OCI-LY3 (cell line): Measurements from ENCODE around the gene SEC16B.

Experiments
- H2AFZ ChIP-seq: fragments of 200-600, 300-600 bp; shearing (Covaris generic); 2 replicates; pipeline ENCODE4 v1.6.0; 2014; ENCODE audit warnings: antibody characterized with exemption, low read depth, low read length
- H3K27ac ChIP-seq: fragments of 200-600, 300-600 bp; sonication (generic); 2 replicates; pipeline ENCODE4 v1.5.1; 2014; ENCODE audit warnings: mild to moderate bottlenecking, low read length, moderate library complexity, mixed read lengths
- H3K27me3 ChIP-seq: fragments of 200-600, 300-600 bp; sonication (generic); 2 replicates; pipeline ENCODE4 v1.6.1; 2014; ENCODE audit warnings: low read depth, low read length, mixed read lengths
- H3K36me3 ChIP-seq: fragments of 200-600, 300-600 bp; sonication (generic); replicated peaks from 2 replicates; pipeline ENCODE3; 2014; ENCODE audit warnings: low read depth, low read length, mixed read lengths
- H3K4me1 ChIP-seq: fragments of 300-600, 200-600 bp; sonication (generic); 2 replicates; pipeline ENCODE4 v1.6.1; 2014; ENCODE audit warnings: low read length, mixed read lengths
- H3K4me2 ChIP-seq: fragments of 200-600, 300-600 bp; sonication (generic); 2 replicates; pipeline ENCODE4 v1.6.1; 2014; ENCODE audit warnings: low read length, mixed read lengths
- H3K4me3 ChIP-seq: fragments of 300-600, 200-600 bp; sonication (generic); 2 replicates; pipeline ENCODE4 v1.5.1; 2014; ENCODE audit warnings: antibody characterized with exemption, mild to moderate bottlenecking, low read length, moderate library complexity
- H3K79me2 ChIP-seq: fragments of 300-600, 200-600 bp; shearing (Covaris generic); 2 replicates; pipeline ENCODE4 v1.6.1; 2014; ENCODE audit warnings: mild to moderate bottlenecking, low read length, mixed read lengths
- H3K9ac ChIP-seq: fragments of 300-600, 200-600 bp; shearing (Covaris generic); 2 replicates; pipeline ENCODE4 v1.6.0; 2014; ENCODE audit warnings: mild to moderate bottlenecking, low read length, moderate library complexity
- H3K9me3 ChIP-seq: fragments of 200-600, 300-600 bp; shearing (Covaris generic); 2 replicates; pipeline ENCODE4 v1.6.1; 2014; ENCODE audit warnings: low read length, mixed read lengths; ENCODE audit not compliant: insufficient read depth
- H4K20me1 ChIP-seq: fragments of 200-600, 300-600 bp; sonication (generic); 2 replicates; pipeline ENCODE4 v1.6.1; 2016; ENCODE audit warnings: low read length, mixed read lengths; ENCODE audit not compliant: insufficient read depth
- CTCF ChIP-seq: fragments of 200-600, 300-600 bp; sonication (generic); IDR thresholded peaks from 2 replicates; pipeline ENCODE4 v1.5.1; 2014; ENCODE audit warnings: antibody characterized with exemption, low read length, low read depth
- EZH2phosphoT487 ChIP-seq: fragments of 200-600 bp; shearing (Covaris generic); IDR thresholded peaks from 2 replicates; pipeline ENCODE4 v1.6.1; 2018; ENCODE audit warnings: antibody characterized with exemption, mixed run types, low read depth

SEC16B gene

DNA sequence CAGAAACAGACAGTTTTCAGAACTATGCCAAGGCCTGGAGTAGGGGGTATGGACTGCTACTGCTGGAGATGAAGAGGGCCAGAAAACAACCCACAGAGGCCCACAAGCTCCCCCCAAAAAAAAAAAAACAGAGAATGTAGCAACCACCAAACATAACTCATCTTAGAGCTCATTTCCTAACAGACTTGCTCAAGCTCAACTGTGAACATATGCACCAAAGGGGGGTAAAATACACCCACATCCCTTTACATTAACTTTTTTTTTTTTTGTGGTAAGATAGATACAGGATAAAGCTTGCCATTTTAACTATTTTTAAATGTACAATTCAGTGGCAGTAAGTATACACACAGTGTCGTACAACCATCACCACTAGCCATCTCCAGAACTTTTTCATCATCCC is 36.0 kb downstream of the SEC16B start:
- Histone ChIP-seq H4K20me1 (no peaks in the 10 kb centered on the region), H3K4me3 (no peak overlapping the region), H3K4me1 (no peaks in the 10 kb centered on the region), H3K79me2 (no peaks in the 10 kb centered on the region), H3K9ac (no peak overlapping the region), H3K27ac (no peak overlapping the region), H3K4me2 (no peak overlapping the region), H3K27me3 (peaks cover 34% of the 10 kb centered on the region), H3K36me3 (no peaks in the 10 kb centered on the region), H2AFZ (no peak overlapping the region), H3K9me3 (no peaks in the 10 kb centered on the region)
- TF ChIP-seq CTCF: no peak
- TF ChIP-seq EZH2phosphoT487: no peak

DNA sequence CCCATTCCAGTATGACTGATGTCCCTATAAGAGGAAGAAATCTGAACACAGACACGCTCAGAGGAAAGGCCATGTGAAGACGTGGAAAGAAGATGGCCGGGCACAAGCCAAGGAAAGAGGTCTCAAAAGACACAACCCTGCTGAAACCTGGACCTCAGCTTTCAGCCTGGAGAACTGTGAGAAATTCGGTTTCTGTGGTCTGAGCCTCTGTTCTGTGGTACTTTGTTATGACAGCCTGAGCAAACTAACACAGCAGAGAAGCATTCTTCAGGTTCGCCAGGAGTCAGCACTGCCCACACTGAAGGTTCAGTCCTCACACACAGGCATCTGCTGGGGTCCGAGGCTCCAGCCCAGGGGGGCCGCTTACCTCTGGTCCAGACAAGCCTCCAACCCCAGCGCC is 37.7 kb downstream of the SEC16B start:
- TF ChIP-seq EZH2phosphoT487: no peak
- no peak for TF ChIP-seq CTCF
- Histone ChIP-seq H3K36me3 (no peaks in the 10 kb centered on the region), H3K4me3 (no peak overlapping the region), H3K4me2 (no peak overlapping the region), H3K9me3 (no peaks in the 10 kb centered on the region), H3K27me3 (peaks cover 28% of the 10 kb centered on the region), H3K4me1 (no peaks in the 10 kb centered on the region), H3K79me2 (no peaks in the 10 kb centered on the region), H3K9ac (no peak overlapping the region), H3K27ac (no peak overlapping the region), H2AFZ (no peak overlapping the region), H4K20me1 (no peaks in the 10 kb centered on the region)

DNA sequence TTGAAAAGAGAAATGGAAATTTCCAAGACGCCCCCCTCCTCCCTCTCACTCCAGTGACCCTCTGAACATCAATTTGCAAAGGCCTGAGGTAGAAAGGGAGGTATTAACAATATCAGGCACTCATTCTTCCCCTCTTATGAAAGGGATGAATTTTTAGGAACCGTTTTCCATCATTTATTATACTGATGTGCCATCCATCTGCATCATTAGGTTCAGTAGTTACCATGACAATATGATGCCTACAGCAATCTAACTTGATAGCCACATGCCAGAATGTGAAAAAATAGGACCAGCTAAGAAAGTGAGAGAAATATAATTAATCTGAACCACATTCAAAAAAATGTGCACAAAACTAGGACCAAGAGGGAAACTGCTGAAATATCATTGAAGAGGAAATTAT is 40.9 kb downstream of the SEC16B start:
- no peak overlapping the region for H3K9ac ChIP-seq
- no peak overlapping the region for H3K4me2 ChIP-seq
- H4K20me1 ChIP-seq: no peaks in the 10 kb centered on the region
- H3K36me3 ChIP-seq: no peaks in the 10 kb centered on the region
- H3K27me3 ChIP-seq: peaks cover 5% of the 10 kb centered on the region; the same call in 1 of the 2 replicates
- H3K79me2 ChIP-seq: no peaks in the 10 kb centered on the region
- H3K4me3 ChIP-seq: no peak overlapping the region
- no peaks in the 10 kb centered on the region for H3K9me3 ChIP-seq
- TF ChIP-seq CTCF: no peak
- no peaks in the 10 kb centered on the region for H3K4me1 ChIP-seq
- H3K27ac ChIP-seq: no peak overlapping the region
- H2AFZ ChIP-seq: no peak overlapping the region

DNA sequence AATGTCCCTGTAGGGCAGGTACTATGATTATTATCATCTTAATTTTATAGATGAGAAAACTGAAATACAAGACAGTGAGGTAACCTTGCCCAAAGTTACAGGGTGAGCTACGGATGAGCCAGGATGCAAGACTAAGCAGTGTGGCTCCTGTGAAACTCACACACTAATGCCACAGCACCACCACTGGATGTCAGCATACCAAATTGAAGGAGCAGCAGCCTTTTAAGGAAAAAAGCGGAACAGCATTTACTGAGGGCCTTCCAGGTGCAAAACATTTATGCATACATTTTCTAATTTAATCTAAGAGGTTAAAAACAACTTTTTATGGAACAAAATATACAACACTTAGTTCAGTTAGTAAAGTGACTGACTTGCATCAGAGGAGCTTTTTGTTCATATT is 41.7 kb downstream of the SEC16B start:
- no peak overlapping the region for H3K9ac ChIP-seq
- H2AFZ ChIP-seq: no peak overlapping the region
- no peak overlapping the region for H3K4me3 ChIP-seq
- no peaks in the 10 kb centered on the region for H3K9me3 ChIP-seq
- H3K4me1 ChIP-seq: no peaks in the 10 kb centered on the region
- no peak overlapping the region for H3K27ac ChIP-seq
- TF ChIP-seq CTCF: peak; percentile 28
- no peak for TF ChIP-seq EZH2phosphoT487
- H3K79me2 ChIP-seq: no peaks in the 10 kb centered on the region
- H3K27me3 ChIP-seq: peaks cover 7% of the 10 kb centered on the region
- no peaks in the 10 kb centered on the region for H3K36me3 ChIP-seq
- H3K4me2 ChIP-seq: no peak overlapping the region
- H4K20me1 ChIP-seq: no peaks in the 10 kb centered on the region
